WERI-Rb-1 (cell line): Measurements from ENCODE around the gene SNRNP48.

Source experiments
- DNase-seq: peaks from one replicate; pipeline ENCODE4 v3.0.0-alpha.2; 2020
- H3K27ac ChIP-seq: fragments of 250-450 bp; sonication (Bioruptor Pico); 2 replicates; pipeline ENCODE4 v1.5.1; 2020; ENCODE audit warnings: mild to moderate bottlenecking, moderate library complexity
- H3K27me3 ChIP-seq: fragments of 250-450 bp; sonication (Bioruptor Pico); 2 replicates; pipeline ENCODE4 v1.5.1; 2021; ENCODE audit warnings: mild to moderate bottlenecking, low read depth, moderate library complexity; ENCODE audit not compliant: insufficient read depth, severe bottlenecking
- H3K36me3 ChIP-seq: fragments of 250-450 bp; sonication (Bioruptor Pico); 2 replicates; pipeline ENCODE4 v1.5.1; 2020; ENCODE audit warnings: mild to moderate bottlenecking, moderate library complexity
- H3K4me3 ChIP-seq: 2 replicates; pipeline ENCODE4 v1.5.1; 2011; ENCODE audit warnings: low read depth, mild to moderate bottlenecking, control low read depth, low read length
- H3K9me3 ChIP-seq: fragments of 250-450 bp; sonication (Bioruptor Pico); 2 replicates; pipeline ENCODE4 v1.5.1; 2021; ENCODE audit warnings: mild to moderate bottlenecking, moderate library complexity; ENCODE audit not compliant: severe bottlenecking
- TF ChIP-seq, protein P1 (sequence below): IDR thresholded peaks from 2 replicates; pipeline ENCODE4 v1.5.1; 2011; ENCODE audit warnings: low read depth, mild to moderate bottlenecking, control low read depth, inconsistent platforms, low read length

Gene SNRNP48, protein sequence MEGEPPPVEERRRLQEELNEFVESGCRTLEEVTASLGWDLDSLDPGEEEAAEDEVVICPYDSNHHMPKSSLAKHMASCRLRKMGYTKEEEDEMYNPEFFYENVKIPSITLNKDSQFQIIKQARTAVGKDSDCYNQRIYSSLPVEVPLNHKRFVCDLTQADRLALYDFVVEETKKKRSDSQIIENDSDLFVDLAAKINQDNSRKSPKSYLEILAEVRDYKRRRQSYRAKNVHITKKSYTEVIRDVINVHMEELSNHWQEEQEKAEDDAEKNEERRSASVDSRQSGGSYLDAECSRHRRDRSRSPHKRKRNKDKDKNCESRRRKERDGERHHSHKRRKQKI

DNA sequence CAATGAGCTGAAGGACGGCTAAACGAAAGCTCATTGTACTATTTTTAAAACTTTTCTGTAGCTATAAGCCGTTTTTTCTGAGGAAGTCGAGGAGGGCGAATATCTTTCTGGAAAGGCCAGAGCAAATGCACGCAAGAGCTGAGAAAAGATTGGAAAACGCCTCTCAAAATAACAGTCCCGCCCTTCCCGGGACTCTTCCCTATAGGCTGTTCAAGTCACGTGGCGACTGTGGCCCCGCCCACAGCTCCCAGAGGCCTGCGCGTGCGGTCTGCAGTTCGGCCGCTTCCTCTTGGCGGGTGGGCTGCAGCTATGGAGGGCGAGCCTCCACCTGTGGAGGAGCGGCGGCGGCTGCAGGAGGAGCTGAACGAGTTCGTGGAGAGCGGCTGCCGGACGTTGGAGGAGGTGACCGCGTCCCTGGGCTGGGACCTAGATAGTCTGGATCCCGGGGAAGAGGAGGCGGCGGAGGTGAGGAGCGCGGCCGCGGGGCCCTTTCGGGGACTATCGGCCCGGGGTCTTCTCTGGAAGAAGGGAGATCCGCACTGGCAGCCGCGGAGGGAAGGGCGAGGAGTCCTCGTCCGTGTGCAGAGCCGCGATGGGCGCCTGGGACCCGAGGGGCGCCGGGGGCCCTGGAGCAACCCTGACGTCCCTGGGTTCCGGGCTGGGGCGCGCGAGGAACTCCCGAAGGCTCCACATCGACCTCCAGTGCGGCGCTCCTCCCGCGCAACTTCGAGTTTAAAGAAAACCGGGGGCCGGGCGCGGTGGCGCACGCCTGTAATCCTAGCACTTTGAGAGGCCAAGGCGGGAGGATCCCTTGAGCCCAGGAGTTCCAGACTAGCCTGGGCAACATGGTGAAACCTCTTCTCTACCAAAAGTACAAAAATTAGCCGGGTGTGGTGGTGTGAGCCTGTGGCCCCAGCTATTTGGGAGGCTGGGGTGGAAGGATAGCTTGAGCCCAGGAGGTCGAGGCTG lies at the start of gene SNRNP48:
TSS of gene SNRNP48 (plus strand) at position 250 of the 969 bp plus-strand sequence. CDS start at position 310, 60 bp downstream.
- H3K4me3 ChIP-seq: peak within 1 kb of the TSS; percentile 93
- H3K9me3 ChIP-seq: no peaks in the 10 kb centered on the region
- peak; percentile 99 for DNase-seq
- no peaks in the 10 kb centered on the region for H3K27me3 ChIP-seq
- TF ChIP-seq, protein P1, sequence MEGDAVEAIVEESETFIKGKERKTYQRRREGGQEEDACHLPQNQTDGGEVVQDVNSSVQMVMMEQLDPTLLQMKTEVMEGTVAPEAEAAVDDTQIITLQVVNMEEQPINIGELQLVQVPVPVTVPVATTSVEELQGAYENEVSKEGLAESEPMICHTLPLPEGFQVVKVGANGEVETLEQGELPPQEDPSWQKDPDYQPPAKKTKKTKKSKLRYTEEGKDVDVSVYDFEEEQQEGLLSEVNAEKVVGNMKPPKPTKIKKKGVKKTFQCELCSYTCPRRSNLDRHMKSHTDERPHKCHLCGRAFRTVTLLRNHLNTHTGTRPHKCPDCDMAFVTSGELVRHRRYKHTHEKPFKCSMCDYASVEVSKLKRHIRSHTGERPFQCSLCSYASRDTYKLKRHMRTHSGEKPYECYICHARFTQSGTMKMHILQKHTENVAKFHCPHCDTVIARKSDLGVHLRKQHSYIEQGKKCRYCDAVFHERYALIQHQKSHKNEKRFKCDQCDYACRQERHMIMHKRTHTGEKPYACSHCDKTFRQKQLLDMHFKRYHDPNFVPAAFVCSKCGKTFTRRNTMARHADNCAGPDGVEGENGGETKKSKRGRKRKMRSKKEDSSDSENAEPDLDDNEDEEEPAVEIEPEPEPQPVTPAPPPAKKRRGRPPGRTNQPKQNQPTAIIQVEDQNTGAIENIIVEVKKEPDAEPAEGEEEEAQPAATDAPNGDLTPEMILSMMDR: no peak
- peak within 1 kb of the TSS; percentile 74 for H3K27ac ChIP-seq
- peaks cover 39% of the 10 kb centered on the region for H3K36me3 ChIP-seq

DNA sequence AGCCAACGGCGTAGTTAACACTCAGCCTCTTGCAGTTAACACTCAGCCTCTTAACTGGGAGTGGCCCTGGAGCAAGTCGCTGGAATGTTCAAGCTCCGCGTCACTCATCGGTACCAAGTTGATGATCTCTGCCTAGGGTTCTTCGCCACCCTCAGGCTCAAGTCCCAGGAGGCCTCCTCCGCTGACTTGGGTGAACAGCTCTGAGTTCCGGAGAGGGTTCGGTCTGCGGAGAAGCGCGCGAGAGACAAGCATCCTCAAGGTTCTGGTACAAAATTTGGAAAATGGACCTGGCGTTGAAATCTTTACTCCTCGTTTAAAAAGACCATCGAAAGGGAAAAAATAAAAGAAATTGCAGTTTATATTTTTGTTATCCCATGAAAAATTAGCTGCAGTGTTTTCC lies 49.4 kb upstream of the SNRNP48 start:
- DNase-seq: no peak
- TF ChIP-seq, protein P1: no peak
- Histone ChIP-seq H3K36me3 (no peaks in the 10 kb centered on the region), H3K9me3 (peaks cover 13% of the 10 kb centered on the region), H3K27me3 (no peaks in the 10 kb centered on the region), H3K4me3 (peak overlapping the region; percentile 49), H3K27ac (no peak overlapping the region)

DNA sequence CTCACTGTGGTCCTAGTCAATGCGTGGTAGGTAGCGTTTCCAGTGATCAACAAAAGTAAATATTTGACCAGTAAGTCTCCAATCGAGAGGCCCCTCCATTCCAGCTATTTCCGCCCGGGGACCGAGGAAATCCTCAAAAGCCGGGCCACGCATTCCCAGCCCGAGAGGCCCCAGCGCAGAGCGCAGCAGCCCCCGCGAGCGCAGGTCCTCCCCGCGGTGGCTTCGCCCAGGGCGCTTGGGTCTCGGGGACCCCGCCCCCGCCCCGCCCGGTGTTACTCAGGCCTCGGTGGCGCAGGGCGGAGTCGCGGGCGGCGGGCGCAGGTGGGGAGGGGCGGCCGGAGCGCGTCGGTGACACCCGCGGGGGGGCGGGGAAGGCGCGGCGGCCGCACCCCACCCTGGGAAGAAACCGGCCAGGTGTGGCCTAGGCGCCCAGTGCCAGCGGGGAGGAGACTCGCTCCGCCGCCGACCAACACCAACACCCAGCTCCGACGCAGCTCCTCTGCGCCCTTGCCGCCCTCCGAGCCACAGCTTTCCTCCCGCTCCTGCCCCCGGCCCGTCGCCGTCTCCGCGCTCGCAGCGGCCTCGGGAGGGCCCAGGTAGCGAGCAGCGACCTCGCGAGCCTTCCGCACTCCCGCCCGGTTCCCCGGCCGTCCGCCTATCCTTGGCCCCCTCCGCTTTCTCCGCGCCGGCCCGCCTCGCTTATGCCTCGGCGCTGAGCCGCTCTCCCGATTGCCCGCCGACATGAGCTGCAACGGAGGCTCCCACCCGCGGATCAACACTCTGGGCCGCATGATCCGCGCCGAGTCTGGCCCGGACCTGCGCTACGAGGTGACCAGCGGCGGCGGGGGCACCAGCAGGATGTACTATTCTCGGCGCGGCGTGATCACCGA lies 48.6 kb upstream of the SNRNP48 start, which contains the start of gene DSP:
TSS of gene DSP (plus strand) at position 497 of the 890 bp plus-strand sequence. CDS start at position 742, 245 bp downstream.
- H3K9me3 ChIP-seq: peaks cover 13% of the 10 kb centered on the region
- H3K27ac ChIP-seq: peak within 1 kb of the TSS; percentile 62
- H3K36me3 ChIP-seq: no peaks in the 10 kb centered on the region
- peak within 1 kb of the TSS; percentile 49 for H3K4me3 ChIP-seq
- DNase-seq: peak; percentile 81
- TF ChIP-seq, protein P1: no peak
- no peaks in the 10 kb centered on the region for H3K27me3 ChIP-seq

DNA sequence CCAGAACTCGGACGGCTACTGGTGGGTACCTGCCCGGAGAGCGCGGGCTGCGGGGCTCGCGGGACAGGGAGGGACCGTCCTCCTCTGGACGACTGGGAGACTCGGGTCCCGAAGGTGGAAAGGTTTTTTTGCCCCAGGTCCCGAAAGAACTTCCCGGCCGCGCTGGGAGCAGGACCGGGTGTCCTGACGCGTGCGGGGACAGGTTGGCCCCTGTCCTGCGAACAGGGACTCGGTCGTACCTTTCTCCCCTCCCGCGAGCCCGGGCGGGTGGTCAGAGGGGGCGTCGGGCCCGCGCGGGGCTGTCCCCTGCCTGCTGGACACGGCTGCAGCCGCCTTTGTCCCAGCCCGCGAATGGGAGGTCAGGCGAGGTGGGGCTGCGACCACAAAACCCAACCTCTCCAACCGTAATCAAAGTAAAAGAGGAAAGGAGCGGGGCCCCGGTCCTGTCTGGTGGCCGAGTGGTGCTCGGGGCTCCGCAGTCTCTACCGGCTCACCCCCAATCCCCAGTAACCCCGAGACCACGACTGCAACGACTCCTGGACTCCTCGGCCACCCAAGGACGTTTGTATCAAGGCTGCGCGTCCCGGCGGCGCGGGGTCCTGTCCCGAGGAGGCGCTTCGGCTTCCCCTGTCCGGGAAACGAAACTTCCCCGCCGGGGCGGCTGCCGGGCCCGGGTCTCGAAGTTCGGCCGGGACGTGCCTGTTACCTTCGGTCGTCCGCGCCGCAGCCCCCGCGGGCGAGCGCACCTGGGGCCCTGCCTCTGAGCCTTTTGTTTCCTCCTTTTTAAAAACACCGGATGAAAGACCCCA lies 47.7 kb upstream of the SNRNP48 start:
- TF ChIP-seq, protein P1: no peak
- Histone ChIP-seq H3K9me3 (peaks cover 13% of the 10 kb centered on the region), H3K36me3 (no peaks in the 10 kb centered on the region), H3K4me3 (peak overlapping the region; percentile 49), H3K27ac (no peak overlapping the region; the same call in 1 of the 2 replicates), H3K27me3 (no peaks in the 10 kb centered on the region)
- DNase-seq: no peak
